Measurements from ENCODE around the gene CTBS.
A peak's percentile ranks its signal among the peaks of the same experiment; 100 is the strongest.
"Not testable (repeated sequence)": the region's sequence is repeated elsewhere in the genome, so short reads cannot be mapped to it uniquely, and the experiment has no call there.

Gene CTBS

GRCh38 chr1:84584126-84584525 lies 9.9 kb upstream of the CTBS start:
- DNase-seq (ENCODE audit: low read depth), result no peak

- DNase-seq (ENCODE audit: low read depth), result peak; percentile 22
Observed at GRCh38 chr1:84583648-84584047, 9.4 kb upstream of the CTBS start.

- DNase-seq (ENCODE audit: low read depth), result peak; percentile 48
Observed at GRCh38 chr1:84582802-84583587, 8.8 kb upstream of the CTBS start.

- DNase-seq (ENCODE audit: low read depth), result no peak
Observed at GRCh38 chr1:84581648-84582047, 7.4 kb upstream of the CTBS start.

- no peak for DNase-seq (ENCODE audit: low read depth)
Observed at GRCh38 chr1:84574936-84575335, 696 bp upstream of the CTBS start.

GRCh38 chr1:84573481-84573966 lies 716 bp downstream of the CTBS start:
- DNase-seq (ENCODE audit: low read depth), result no peak

- peak; percentile 20 for DNase-seq (ENCODE audit: low read depth)
Observed at GRCh38 chr1:84571150-84571535, 3.1 kb downstream of the CTBS start.

- peak; percentile 26 for DNase-seq (ENCODE audit: low read depth)
Observed at GRCh38 chr1:84570436-84571149, 3.6 kb downstream of the CTBS start.

GRCh38 chr1:84569216-84569615 lies 5.0 kb downstream of the CTBS start:
- no peak for DNase-seq (ENCODE audit: low read depth)

- no peak for DNase-seq (ENCODE audit: low read depth)
Observed at GRCh38 chr1:84550826-84551225, 23.4 kb downstream of the CTBS start.

- no peak for DNase-seq (ENCODE audit: low read depth)
Observed at GRCh38 chr1:84541679-84542078, 32.6 kb downstream of the CTBS start.

- peak; percentile 61 for DNase-seq (ENCODE audit: low read depth)
Observed at GRCh38 chr1:84540759-84541158, 33.5 kb downstream of the CTBS start.

GRCh38 chr1:84539972-84540371 lies 34.3 kb downstream of the CTBS start:
- peak; percentile 35 for DNase-seq (ENCODE audit: low read depth)

- DNase-seq (ENCODE audit: low read depth), result no peak
Observed at GRCh38 chr1:84538599-84538998, 35.6 kb downstream of the CTBS start.

- DNase-seq (ENCODE audit: low read depth), result no peak
Observed at GRCh38 chr1:84525779-84526178, 48.5 kb downstream of the CTBS start.

- no peak for DNase-seq (ENCODE audit: low read depth)
Observed at GRCh38 chr1:84524590-84524989, 49.6 kb downstream of the CTBS start.

- peak; percentile 20 for DNase-seq (ENCODE audit: low read depth)
Observed at GRCh38 chr1:84510668-84511067, 63.6 kb downstream of the CTBS start.

GRCh38 chr1:84510165-84510564 lies 64.1 kb downstream of the CTBS start:
- no peak for DNase-seq (ENCODE audit: low read depth)

- DNase-seq (ENCODE audit: low read depth), result no peak
Observed at GRCh38 chr1:84509029-84509428, 65.2 kb downstream of the CTBS start.

GRCh38 chr1:84508510-84508909 lies 65.7 kb downstream of the CTBS start:
- no peak for DNase-seq (ENCODE audit: low read depth)

- not testable (repeated sequence) for DNase-seq (ENCODE audit: low read depth)
Observed at GRCh38 chr1:84507887-84508286, 66.4 kb downstream of the CTBS start.

- no peak for DNase-seq (ENCODE audit: low read depth)
Observed at GRCh38 chr1:84506729-84507453, 67.3 kb downstream of the CTBS start.
